RKO (cell line): ENCODE measurements around the gene KIAA0319L.

Experiments
- DNase-seq: peaks from one replicate; pipeline ENCODE4 v3.0.0-alpha.2; 2016; ENCODE audit warnings: low spot score

Gene KIAA0319L

DNA sequence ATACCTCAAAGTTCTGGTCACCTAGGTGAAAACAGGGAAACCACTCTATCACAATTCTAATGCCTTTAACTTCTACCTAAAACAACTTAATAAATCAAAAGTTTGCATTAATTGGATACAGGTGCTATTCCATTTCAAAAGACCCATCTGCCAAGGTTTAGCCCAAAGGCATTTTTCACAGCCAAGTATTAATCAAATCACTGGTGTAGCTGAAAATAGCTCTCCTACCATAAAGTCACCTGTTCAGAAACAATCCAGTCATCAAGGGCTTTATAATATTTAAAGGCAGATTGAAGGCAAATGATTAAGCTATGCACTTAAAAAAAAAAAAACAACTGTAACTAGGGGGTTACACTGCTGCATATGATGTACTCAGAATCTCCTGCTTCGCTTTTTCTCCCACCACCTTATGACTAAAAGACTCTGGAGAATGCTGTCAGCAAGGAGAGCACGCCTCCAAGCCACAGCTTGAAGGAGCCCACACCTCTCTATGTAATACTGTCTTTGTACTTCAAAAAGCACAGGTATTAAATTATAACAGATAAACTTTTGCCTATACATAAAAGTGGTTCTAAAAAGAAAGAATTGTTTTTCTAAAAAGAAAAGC is 20.5 kb downstream of the KIAA0319L start:
- no peak for DNase-seq

DNA sequence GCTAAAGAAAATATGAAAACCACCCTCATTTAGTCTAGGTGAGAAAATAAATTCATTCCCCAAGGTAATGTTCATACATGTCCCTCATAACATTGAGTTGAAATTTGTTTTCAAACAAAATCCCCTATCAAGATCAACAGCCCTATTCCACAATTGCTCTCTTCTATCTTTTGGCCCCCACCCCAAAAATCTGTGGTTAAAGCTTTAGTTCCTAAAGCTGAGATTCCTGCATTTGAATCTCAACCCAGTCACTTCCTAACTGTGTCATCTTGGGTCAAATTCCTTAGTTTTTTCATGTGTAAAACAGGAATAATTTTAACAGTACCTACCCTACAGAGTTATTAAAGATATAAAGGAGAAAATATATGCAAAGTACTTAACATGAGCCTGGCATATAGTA is 22.0 kb downstream of the KIAA0319L start:
- no peak for DNase-seq

DNA sequence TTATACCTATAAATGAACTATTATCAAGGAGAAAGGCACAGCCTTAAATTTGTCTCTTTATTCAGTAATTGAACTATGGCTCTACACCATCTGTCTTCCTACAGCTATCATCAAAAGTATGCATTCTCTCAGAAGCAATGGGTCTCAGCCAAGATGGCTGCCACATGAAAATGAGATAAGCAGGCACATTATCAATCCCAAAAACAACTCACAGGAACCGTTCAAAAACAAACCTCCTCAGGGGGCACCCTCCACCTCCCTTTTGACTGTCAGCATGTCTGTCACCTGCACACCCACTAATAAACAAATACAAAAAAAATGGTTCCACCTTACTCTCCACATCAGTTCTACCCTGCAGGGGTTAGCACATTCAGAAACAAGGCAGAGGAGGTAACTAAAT is 23.6 kb downstream of the KIAA0319L start:
- no peak for DNase-seq

DNA sequence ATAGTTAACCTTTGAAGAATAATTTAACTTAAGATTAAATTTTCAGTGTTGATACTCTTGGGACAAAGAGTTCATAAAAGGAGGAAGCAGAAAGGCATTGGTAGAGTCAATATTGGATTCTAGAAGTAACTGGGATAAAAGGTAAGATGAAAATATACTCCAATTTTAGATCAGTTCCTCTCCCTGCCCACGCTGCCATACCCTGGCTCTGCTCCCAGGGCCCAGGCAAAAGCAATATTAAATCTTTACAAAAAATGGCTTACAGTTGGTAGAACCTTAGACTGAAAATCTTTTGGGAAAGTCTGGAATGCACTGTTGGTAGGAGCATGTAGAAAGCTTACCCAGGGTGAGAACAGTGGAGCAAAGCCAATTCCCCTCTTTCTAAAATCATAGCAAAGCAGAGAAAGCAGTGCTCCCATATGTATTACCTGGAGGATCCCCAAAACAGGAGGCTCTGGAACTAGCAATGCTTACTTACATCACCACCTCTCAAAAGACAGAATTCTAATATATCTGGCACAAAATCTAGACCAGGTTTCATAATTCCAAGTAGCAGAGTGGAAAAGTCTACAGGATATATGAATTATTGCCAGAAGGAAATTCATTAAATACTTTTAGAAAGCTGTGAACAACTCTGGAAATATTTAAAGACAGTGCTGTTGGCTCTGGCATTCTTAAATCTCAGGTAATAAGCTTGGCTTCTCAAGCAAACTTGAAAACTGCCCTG is 24.5 kb downstream of the KIAA0319L start:
- no peak for DNase-seq

DNA sequence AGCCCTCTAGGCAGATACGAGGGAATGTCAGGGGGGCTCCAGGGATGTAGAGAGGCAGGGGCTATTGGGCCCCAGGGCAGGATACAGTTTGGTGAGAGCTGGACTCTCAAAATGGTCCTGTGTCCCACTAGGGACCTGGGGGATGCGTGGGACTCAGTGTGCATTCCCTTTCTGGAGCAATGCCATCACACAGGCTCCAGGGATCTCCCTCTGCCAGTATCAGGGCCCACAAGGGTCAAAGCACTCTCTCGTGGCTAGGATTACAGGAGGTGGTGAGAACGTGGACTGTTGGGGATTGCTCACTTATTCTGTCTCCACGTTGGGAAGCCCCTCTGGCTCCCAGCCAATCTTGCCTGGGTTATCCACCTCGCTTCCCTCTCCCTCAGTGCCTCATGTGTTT is 25.8 kb downstream of the KIAA0319L start:
- DNase-seq: no peak

DNA sequence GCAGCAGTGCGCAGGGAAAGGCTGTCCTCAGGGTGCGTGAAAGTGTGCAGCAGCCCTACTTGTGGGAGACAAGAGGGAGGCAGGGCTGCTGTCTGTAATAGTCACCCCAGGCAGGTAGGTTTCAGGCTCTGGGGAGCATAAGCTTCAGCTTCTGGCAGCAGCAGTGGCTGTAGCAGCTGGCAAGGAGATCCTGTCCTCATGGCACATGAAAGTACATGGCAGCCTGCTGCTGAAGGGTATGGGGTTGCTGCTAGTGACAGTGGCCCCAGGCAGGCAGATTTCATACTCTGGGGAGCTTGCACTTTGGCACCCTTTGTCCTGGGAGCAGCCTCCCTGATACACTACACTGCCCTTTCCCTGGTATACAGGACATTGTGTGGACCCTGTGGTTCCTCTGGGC is 26.3 kb downstream of the KIAA0319L start:
- DNase-seq: no peak

DNA sequence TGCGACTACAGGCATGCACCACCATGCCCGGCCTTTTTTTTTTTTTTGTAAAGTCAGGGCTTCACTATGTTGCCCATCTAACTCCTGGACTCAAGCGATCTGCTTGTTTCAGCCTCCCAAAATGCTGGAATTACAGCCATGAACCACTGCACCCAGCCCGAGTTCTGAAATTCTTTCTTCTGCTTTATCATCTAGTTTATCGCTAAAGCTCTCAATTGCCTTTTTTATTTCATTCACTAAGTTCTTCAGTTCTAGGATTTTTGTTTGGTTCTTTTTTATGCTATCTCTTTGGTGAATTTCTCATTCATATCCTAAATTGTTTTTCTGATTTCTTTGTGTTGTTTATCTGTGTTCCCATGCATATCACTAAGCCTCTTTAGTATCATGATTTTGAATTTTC is 27.0 kb downstream of the KIAA0319L start:
- DNase-seq: no peak

DNA sequence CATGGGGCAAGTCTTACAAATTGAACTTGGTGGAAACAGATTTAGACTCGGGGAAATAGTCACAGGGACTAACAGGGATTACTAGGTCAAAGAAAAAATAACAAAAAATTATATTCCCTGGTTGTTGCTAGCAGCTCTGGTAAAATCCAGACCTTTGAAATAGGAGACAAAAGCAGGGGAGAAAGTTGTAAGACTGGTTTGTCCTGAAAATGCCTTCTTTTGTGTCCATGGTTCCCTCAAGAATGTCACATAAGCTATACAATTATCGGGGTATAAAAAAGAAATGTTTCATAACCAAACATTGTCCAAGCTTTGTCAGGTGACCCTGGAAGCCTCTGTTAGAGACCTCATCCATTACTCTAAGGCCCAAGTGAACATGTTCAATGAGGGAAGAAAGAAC is 33.1 kb downstream of the KIAA0319L start:
- DNase-seq: no peak

DNA sequence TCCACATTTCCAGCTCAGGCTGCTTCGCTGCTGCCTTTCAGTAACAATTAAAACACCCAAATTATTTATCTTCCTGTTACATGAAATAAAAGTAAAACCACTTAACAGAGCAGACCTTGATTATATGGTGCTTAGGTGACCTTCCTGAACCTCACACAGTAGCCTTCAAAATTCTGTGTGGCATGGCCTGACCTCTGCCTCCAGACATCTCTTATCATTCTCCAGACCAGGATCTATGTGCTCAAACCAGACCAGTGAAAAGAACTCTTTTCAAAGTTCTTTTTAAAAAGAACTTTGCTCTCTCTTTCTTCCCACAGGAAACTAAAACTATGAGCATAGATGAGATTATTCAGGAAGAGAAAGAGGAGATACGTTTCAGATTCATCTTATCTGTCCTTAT is 37.8 kb downstream of the KIAA0319L start:
- DNase-seq: no peak

DNA sequence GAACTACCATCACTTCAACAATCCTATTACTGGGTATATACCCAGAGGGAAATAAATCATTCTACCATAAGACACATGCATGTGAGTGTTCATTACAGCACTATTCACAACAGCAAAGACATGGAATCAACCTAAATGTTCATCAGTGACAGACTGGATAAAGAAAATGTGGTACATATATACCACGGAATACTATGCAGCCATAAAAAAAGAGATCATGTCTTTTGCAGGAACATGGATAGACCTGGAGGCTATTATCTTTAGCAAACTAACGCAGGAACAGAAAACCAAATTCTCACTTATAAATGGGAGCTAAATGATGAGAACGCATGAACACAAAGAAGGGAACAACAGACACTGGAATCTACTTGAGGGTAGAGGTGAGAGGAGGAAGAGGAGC is 39.0 kb downstream of the KIAA0319L start:
- DNase-seq: no peak

DNA sequence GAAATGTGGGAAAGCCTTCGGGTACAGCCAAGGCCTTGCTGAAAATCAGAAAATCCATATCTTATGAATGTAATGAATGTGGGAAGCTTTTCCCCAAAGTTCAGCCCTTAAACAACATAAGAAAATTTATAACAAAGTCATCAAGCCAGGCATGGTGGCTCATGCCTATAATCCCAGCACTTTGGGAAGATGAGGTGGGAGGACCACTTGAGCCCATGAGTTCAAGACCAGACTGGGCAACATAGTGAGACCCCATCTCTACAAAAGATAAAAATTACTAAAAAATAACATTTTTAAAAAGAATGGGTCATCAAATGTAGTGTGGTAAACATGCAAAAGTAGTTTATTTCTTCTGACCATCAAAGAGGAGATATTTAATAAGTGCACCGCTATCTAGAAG is 45.9 kb downstream of the KIAA0319L start:
- no peak for DNase-seq

DNA sequence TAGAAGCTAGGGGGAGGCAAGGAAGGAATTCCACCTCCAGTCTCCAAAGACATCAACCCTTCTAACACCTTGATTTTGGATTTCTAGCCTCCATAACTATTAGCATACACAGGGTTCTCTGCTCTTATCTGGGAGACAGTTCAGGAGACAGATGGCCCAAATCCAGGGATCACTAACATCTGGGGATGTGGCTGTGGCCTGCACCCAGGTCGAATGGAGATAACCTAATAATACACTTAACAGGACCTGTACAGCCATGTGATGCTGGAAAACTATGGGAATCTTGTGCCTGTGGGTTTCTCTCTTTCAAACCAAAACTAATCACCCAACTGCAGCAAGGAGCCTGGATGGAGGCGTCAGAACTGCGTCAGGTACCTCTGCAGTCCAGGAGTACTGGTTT is 47.6 kb downstream of the KIAA0319L start:
- no peak for DNase-seq

DNA sequence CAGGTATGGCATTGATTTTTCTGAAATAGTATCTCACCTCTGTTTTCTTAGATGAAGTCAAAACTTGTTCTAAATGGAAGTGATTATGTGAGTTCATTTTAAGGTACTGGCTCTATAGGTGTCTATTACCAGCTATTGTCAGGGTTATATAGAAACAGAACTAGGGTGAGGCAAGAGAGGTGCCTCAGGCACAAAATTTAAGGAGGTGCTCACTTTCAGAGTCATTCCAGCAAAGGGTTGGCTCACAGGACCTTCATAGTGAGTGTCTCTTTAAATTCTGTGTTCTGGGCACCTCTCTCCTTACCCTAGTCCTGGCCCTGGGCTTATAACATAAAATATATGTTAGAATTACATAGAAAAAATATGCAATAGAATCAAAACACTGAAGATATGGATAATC is 49.3 kb downstream of the KIAA0319L start:
- DNase-seq: no peak

DNA sequence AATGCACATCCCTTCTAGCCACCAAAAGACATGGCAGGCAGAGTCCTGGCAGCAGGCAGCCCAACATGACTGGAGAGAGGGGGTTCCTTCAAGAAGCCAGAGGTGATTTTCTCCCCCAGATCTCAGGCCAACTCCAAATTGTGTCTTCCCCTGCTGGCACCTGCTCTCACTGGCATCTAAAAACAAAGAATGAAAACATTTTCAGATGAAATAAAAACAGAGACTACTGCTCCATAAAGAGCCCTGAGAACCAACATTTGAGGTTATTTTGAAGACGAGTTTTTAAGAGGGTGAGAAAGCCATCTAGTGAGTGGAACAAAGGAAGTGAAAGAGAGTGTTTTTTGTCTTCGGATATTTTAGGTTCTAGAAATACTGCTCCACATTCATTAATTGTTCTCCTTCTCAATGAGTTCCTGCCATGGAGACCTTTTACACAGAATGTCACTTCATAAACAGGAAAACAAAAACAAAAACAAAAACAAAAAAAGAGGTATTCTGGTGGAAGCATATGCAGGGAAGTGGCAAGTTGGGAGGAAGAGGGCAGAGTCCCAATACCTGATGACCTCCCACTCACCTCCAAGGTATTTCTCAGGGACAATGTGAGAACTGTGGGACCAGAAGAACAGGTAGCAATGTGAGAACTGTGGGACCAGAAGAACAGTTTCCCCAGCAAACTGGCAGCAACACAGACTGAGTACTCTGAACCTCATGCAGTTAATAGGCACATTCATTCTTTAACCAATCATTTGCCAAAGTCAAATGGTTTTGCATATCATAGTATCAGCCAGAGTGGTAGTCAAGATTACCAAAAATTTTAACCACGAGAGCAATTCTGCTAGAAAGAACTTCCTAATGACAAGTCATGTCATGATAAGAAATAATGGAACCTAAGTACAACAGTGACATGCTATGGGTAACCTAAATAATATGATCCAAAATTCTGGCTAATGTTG is 50.0 kb downstream of the KIAA0319L start:
- no peak for DNase-seq

DNA sequence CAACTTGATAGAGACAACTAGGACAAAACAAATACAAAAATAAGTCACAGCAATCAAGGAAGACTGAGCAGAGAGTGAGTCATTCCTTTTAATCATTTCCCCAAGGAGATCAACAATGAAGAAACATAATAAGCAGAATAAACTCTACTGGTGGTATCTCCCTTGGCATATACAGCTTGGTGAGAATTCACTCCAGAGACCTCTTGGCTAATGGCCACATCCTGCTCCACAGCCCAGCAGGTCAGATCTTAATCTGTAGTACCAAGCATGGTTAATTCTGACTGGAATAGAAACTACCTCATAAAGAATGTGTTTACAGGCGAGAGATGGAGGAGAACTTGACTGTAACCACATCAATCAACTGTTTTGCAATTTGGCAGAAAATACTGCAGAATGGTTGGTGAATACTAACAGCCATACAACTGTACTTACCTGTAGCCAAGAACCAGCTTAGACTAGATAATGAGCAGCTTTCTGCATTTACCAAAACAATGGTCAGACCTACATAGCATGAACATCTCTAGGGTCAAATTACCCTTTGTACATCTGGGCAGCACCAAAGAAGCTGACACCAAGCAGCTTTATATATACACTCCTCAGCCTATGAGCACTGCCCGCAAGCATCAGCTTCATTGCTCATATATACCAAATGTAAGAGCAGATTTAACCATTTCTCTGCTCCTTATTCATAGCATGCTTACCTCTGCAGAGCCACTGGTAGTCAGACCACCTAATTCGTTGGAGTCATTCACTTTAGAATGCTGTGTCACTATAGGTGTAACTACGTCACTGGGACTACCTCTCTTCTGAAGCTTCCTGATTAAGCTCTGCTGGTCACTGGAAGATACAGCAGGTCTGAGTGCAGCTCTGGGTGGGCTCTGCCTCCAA is 51.0 kb downstream of the KIAA0319L start:
- DNase-seq: no peak

DNA sequence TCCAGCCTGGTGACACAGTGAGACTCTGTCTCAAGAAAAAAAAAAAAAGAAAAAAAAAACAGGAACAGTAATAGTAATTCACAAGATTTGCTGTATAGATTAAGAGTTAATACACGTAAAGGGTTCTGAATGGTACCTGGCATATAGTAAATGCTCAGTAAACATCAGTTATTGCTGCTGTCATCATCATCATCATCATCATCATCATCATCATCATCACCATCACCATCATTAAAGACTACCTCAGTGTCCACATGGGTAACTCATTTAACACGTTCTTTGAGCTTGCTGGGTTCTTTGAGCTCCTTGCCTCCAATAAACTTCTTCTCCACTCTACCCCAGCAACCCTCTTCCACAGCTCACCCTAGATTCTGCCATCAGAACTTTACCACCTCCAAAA is 55.0 kb downstream of the KIAA0319L start:
- no peak for DNase-seq

DNA sequence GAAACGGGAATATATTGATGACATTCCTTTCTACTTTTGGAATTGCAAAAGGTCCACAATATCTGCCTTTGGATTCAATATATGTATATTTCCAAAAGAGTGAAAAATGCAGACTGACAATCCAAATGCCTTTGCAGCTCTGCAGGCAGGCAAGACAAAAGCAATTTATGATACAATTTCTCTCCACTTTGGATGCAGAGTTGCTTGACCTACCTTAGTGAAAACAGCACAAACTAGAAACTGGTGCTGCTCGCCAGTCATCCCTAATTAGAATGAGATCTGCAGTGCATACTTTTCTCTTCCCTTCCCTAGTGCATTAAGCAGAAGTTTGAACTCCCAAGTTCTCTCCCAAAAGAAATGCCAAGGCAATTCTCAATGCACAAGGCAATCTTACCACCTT is 56.8 kb downstream of the KIAA0319L start:
- no peak for DNase-seq

DNA sequence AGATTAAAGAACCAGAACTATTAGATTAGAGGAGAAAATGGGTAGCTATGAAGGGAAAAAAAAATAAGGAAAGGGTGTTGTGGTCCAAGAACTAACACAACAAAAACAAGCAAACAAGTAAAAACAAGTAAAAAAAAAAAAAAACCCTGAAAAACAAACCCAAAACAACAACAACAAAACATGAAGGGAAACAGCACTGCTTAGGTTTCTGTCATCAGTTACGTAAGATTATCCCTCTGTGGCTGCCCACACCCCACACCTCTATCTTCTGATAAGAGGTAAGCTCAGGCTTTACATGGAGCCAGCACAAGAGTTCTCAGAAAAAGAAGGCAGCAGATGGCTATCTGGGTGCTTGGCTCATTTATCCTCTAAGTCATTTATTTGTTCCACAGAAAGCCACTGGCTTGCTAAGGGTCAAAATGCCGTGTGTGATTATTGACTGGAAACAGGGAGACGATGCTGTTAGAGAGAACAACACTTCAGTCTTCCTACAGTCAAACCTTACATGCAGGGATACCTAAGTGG is 57.5 kb downstream of the KIAA0319L start:
- DNase-seq: no peak

DNA sequence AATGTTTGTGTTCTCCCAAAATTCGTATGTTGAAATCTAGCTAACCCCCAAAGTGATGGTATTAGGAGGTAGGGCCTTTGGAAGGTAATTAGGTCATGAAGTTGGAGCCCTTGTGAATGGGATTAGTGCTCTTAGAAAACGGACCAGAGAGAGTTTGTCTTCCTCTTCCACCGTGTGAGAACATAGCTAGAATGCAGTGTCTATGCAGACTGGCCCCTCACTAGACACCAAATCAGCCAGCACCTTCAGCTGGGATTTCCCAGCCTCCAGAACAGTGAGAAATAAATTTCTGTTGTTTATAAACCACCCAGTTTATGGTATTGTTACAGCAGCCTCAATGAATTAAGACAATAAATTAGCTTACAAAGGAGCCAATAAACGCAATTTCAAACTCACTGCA is 58.0 kb downstream of the KIAA0319L start:
- DNase-seq: no peak

DNA sequence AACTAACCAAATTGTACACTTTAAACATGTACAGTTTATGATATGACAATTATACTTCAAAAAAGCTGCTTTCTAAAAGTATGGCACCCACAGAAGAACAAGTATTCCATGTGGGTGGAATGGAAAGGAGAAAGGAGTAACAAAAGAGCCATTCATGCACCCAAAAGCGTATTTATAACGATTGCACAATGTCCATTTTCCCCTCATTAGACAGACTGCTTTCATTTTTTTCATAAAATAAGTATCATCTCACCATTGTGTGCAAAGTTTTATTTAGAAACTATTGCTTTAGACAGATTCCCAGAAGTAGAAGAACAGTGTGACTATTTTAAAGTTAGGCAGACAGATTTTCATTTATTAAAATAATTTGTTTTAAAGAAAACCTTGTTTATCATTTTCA is 59.6 kb downstream of the KIAA0319L start:
- no peak for DNase-seq

DNA sequence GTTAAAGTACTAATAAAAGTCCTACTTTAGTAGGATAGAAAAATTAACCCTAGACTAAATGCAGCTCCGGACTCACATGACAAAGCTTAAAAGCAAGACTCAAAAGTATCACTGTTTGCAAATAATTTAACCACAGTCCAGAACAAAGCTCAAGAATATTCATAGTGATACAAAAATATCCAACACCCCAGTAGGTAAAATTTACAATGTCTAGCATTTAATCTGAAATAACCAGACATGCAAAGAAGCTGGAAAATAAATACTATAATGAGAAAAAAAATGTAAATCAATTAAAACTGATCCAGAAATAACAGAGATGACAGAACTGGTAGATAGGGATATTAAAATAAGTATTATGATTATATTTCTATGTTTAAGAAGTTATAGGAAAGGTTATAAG is 67.0 kb downstream of the KIAA0319L start:
- no peak for DNase-seq

DNA sequence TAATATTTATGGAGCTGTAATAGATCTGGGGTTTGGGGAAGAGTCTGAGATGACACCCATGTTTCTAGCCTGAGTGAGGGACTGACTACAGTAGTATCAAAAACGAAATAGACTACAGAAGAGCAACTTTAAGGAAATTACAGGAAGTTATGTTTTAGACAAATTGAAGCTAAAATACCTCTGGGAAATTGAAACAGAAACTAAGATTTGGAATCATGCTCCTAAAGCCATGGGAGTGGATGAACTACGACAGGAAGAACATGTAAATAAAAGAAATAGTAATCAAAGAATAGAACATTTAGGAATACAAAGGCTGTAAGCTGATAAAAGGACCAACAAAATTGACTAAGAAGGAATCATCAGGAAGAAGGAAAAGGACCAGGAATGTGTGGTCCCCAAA is 68.9 kb downstream of the KIAA0319L start:
- DNase-seq: no peak
